Measurements from ENCODE around the gene MS4A1. TPM values are rescaled to one million over a fixed set of nuclear protein-coding genes. Genes with fewer than 3 reads are reported as not detected.

The MS4A1 gene
- total RNA-seq, 2 experiments from 2014 or later: 488 to 603 TPM

DNA sequence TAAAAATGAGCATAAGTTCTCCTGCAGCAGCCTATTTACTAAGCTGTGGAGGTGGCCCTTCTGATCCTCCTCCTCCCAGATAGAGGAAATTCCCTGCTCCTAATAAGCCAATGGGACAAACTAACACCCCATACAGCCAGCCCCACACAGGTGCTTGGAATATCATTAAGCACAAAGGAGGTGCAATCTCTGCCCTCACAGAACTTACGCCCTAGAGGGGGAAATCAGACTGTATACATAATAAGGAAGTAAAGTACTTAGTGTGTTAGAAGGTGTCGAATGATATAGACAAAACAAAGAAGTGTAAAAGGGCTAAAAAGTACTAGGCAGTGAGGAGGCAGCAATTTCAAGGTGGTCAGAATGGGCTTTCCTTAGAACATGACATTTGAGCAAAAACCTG is 42.8 kb downstream of the MS4A1 start:
- no peak for TF ChIP-seq EZH2phosphoT487 (IDR thresholded peaks at IDR 0.05; ENCODE audit: borderline replicate concordance, low read depth, low read length)
- TF ChIP-seq, protein P1, sequence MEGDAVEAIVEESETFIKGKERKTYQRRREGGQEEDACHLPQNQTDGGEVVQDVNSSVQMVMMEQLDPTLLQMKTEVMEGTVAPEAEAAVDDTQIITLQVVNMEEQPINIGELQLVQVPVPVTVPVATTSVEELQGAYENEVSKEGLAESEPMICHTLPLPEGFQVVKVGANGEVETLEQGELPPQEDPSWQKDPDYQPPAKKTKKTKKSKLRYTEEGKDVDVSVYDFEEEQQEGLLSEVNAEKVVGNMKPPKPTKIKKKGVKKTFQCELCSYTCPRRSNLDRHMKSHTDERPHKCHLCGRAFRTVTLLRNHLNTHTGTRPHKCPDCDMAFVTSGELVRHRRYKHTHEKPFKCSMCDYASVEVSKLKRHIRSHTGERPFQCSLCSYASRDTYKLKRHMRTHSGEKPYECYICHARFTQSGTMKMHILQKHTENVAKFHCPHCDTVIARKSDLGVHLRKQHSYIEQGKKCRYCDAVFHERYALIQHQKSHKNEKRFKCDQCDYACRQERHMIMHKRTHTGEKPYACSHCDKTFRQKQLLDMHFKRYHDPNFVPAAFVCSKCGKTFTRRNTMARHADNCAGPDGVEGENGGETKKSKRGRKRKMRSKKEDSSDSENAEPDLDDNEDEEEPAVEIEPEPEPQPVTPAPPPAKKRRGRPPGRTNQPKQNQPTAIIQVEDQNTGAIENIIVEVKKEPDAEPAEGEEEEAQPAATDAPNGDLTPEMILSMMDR (conservative IDR thresholded peaks at IDR 0.05; ENCODE audit: low read length): no peak
- Histone ChIP-seq H3K79me2 (ENCODE audit: insufficient read depth, low read depth, low read length) (no peaks in the 10 kb centered on the region), H2AFZ (ENCODE audit: low read length) (peak overlapping the region; percentile 86), H3K36me3 (ENCODE audit: insufficient read depth, low read length) (peaks cover 4% of the 10 kb centered on the region; the same call in 1 of the 2 replicates), H3K4me3 (ENCODE audit: low read depth, low read length, poor library complexity, severe bottlenecking) (peak overlapping the region; percentile 47), H3K9me3 (ENCODE audit: low read length) (peaks cover 7% of the 10 kb centered on the region; the same call in 1 of the 2 replicates), H3K27ac (ENCODE audit: low read depth, low read length, poor library complexity, severe bottlenecking) (peak overlapping the region; percentile 96), H3K4me1 (ENCODE audit: insufficient read depth, low read length, poor library complexity, severe bottlenecking) (peaks cover 49% of the 10 kb centered on the region), H3K9me2 (ENCODE audit: insufficient read depth, low read length) (no peaks in the 10 kb centered on the region), H4K20me1 (ENCODE audit: insufficient read depth, low read length) (no peaks in the 10 kb centered on the region), H3K4me2 (ENCODE audit: low read length) (peak overlapping the region; percentile 82)
- no TSS peak for BruUV-seq (replicated peaks)
- intact Hi-C loops (cut with micrococcal nuclease; ENCODE audit: unreplicated experiment): loop anchor here (5.0 kb wide), 1 partner anchor 681 kb away; no protein-coding TSS in a partner anchor
- DNase-seq (ENCODE audit: low spot score): peak; percentile 61
- CTCF ChIA-PET (ENCODE audit: unreplicated experiment): interaction anchor here (0.9 kb wide), 1 partner anchor 41 kb away, joined by 3 read pairs; no protein-coding TSS in a partner anchor
- POLR2A ChIA-PET: interaction anchor here (1.0 to 2.3 kb wide), 7 partner anchors 15 to 127 kb away, joined by 3 to 9 read pairs (median 5); no protein-coding TSS in a partner anchor

DNA sequence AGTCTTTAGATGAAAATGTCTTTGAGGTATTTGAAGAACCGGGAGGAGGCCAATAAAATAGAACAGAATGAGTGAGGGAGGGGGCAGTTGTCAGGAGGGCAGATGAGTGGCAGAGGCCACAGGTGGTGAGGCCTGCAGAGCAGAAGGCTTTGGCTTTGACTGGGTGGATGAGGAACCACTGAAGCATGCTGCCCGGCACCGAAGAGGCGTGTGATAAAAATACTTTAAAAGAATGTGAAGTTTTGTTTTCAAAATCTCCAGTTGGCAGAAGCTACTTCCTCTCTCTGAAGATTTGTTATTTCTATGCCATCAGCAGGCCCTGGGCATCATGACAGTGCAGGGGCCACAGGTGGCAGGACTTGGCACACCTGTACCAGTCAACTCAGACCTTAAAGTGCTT is 43.2 kb downstream of the MS4A1 start:
- DNase-seq (ENCODE audit: low spot score): peak; percentile 95

More for the DNA sequence above, 43.2 kb downstream of the MS4A1 start:
- Histone ChIP-seq H3K36me3 (ENCODE audit: insufficient read depth, low read length) (peaks cover 4% of the 10 kb centered on the region; the same call in 1 of the 2 replicates), H3K9me2 (ENCODE audit: insufficient read depth, low read length) (no peaks in the 10 kb centered on the region), H4K20me1 (ENCODE audit: insufficient read depth, low read length) (no peaks in the 10 kb centered on the region), H2AFZ (ENCODE audit: low read length) (peak overlapping the region; percentile 86), H3K79me2 (ENCODE audit: insufficient read depth, low read depth, low read length) (no peaks in the 10 kb centered on the region), H3K4me2 (ENCODE audit: low read length) (peak overlapping the region; percentile 82), H3K4me3 (ENCODE audit: low read depth, low read length, poor library complexity, severe bottlenecking) (peak overlapping the region; percentile 47), H3K9me3 (ENCODE audit: low read length) (peaks cover 7% of the 10 kb centered on the region; the same call in 1 of the 2 replicates), H3K27ac (ENCODE audit: low read depth, low read length, poor library complexity, severe bottlenecking) (peak overlapping the region; percentile 96), H3K4me1 (ENCODE audit: insufficient read depth, low read length, poor library complexity, severe bottlenecking) (peaks cover 49% of the 10 kb centered on the region)
- BruUV-seq (replicated peaks): no TSS peak
- intact Hi-C loops (cut with micrococcal nuclease; ENCODE audit: unreplicated experiment): loop anchor here (1.0 to 5.0 kb wide), 2 partner anchors 42 to 682 kb away; no protein-coding TSS in a partner anchor
- ChIA-PET POLR2A (interaction anchor here (0.8 to 2.3 kb wide), 8 partner anchors 10 to 42 kb away, joined by 3 to 9 read pairs (median 3); no protein-coding TSS in a partner anchor), CTCF (ENCODE audit: unreplicated experiment) (interaction anchor here (0.9 kb wide), 1 partner anchor 42 kb away, joined by 3 read pairs; no protein-coding TSS in a partner anchor)
- TF ChIP-seq, protein P1 (conservative IDR thresholded peaks at IDR 0.05; ENCODE audit: low read length): no peak
